ENCODE results near the gene SNX4.
"Not testable (repeated sequence)": the region's sequence is repeated elsewhere in the genome, so short reads cannot be mapped to it uniquely, and the experiment has no call there.

Gene SNX4

GRCh38 chr3:125519678-125520562 lies at the start of gene SNX4:
SNX4 (minus strand) TSS chr3:125520202; CDS start chr3:125520172, 30 bp downstream.
- DNase-seq (ENCODE audit: low read depth in 3 of 3) = peak; percentile 67 to 74 (median 71)

- no peak for DNase-seq (ENCODE audit: low read depth in 3 of 3)
These were observed 36.3 kb upstream of the SNX4 start for GRCh38 chr3:125556314-125556713.

GRCh38 chr3:125552401-125552800 lies 32.4 kb upstream of the SNX4 start:
- no peak for DNase-seq (ENCODE audit: low read depth in 3 of 3)

GRCh38 chr3:125528920-125529319 lies 8.9 kb upstream of the SNX4 start:
- DNase-seq (ENCODE audit: low read depth in 3 of 3) = no peak

GRCh38 chr3:125525153-125525552 lies 5.2 kb upstream of the SNX4 start:
- no peak for DNase-seq (ENCODE audit: low read depth in 3 of 3)

GRCh38 chr3:125520563-125520919 lies 539 bp upstream of the SNX4 start:
- not testable (repeated sequence) for DNase-seq (ENCODE audit: low read depth in 3 of 3)

GRCh38 chr3:125515421-125515820 lies 4.6 kb downstream of the SNX4 start:
- DNase-seq (ENCODE audit: low read depth in 3 of 3) = no peak

GRCh38 chr3:125513490-125514115 lies 6.4 kb downstream of the SNX4 start:
- no peak for DNase-seq (ENCODE audit: low read depth in 3 of 3)

GRCh38 chr3:125512135-125512920 lies 7.7 kb downstream of the SNX4 start:
- DNase-seq (ENCODE audit: low read depth in 3 of 3) = no peak

- no peak for DNase-seq (ENCODE audit: low read depth in 3 of 3)
These were observed 8.4 kb downstream of the SNX4 start for GRCh38 chr3:125511420-125512118.

- no peak for DNase-seq (ENCODE audit: low read depth in 3 of 3)
These were observed 12.9 kb downstream of the SNX4 start for GRCh38 chr3:125507128-125507527.

GRCh38 chr3:125498630-125499029 lies 21.4 kb downstream of the SNX4 start:
- no peak for DNase-seq (ENCODE audit: low read depth in 3 of 3)

GRCh38 chr3:125496701-125497100 lies 23.3 kb downstream of the SNX4 start:
- DNase-seq (ENCODE audit: low read depth in 3 of 3) = no peak

- DNase-seq (ENCODE audit: low read depth in 3 of 3) = no peak
These were observed 37.6 kb downstream of the SNX4 start for GRCh38 chr3:125482406-125482805.

GRCh38 chr3:125481786-125482185 lies 38.2 kb downstream of the SNX4 start:
- DNase-seq (ENCODE audit: low read depth in 3 of 3) = no peak

GRCh38 chr3:125481375-125481759 lies 38.6 kb downstream of the SNX4 start:
- not testable (repeated sequence) for DNase-seq (ENCODE audit: low read depth in 3 of 3)

- no peak for DNase-seq (ENCODE audit: low read depth in 3 of 3)
These were observed 39.2 kb downstream of the SNX4 start for GRCh38 chr3:125480656-125481374.

- DNase-seq (ENCODE audit: low read depth in 3 of 3) = no peak
These were observed 40.9 kb downstream of the SNX4 start for GRCh38 chr3:125479091-125479490.

GRCh38 chr3:125478326-125478725 lies 41.7 kb downstream of the SNX4 start:
- DNase-seq (ENCODE audit: low read depth in 3 of 3) = no peak

GRCh38 chr3:125477701-125478100 lies 42.3 kb downstream of the SNX4 start:
- DNase-seq (ENCODE audit: low read depth in 3 of 3) = no peak

GRCh38 chr3:125470671-125471070 lies 49.3 kb downstream of the SNX4 start:
- no peak for DNase-seq (ENCODE audit: low read depth in 3 of 3)
